PC-3 (cell line): ENCODE data around the gene KRTAP10-4. TPM values are rescaled to one million over a fixed set of nuclear protein-coding genes. Genes with fewer than 3 reads are reported as not detected.

ENCODE experiments used
- ATAC-seq: fragments of 200-7000 bp; cut with Tn5 transposase; 2 replicates; pipeline ENCODE4 v1.9.1; 2020; ENCODE audit warnings: mild to moderate bottlenecking, moderate library complexity
- BruUV-seq: library from RNA; stranded (reverse); fragments of 400-500 nt; replicated peaks from 2 replicates; lab custom pipeline; 2021; lab: Mats Ljungman, UMichigan
- CTCF ChIA-PET: fragments of 300-600 bp; sonication (Branson Sonifier 250); formaldehyde crosslinking; loops from one replicate; lab custom pipeline; 2022; ENCODE audit warnings: antibody characterized with exemption; lab: Charles Lee
- POLR2A ChIA-PET: fragments of 300-600 bp; sonication (Branson Sonifier 250); formaldehyde crosslinking; loops from one replicate; lab custom pipeline; 2022; ENCODE audit warnings: antibody characterized with exemption; ENCODE audit not compliant: unreplicated experiment; lab: Charles Lee
- DNase-seq: peaks from one replicate; pipeline ENCODE4 v3.0.0-alpha.2; 2015
- H2AFZ ChIP-seq: fragments of 300-600 bp; sonication (generic); 2 replicates; pipeline ENCODE4 v1.6.0; 2016; ENCODE audit warnings: antibody characterized with exemption, low read length
- H3F3A ChIP-seq: fragments of 300-600 bp; sonication (generic); one replicate; pipeline ENCODE4 v1.6.0; 2017; ENCODE audit warnings: antibody characterized with exemption, low read length, control low read depth, mild to moderate bottlenecking; ENCODE audit not compliant: unreplicated experiment
- H3K27ac ChIP-seq: fragments of 300-600 bp; sonication (generic); 2 replicates; pipeline ENCODE4 v1.5.1; 2016; ENCODE audit warnings: mild to moderate bottlenecking, low read length
- H3K27me3 ChIP-seq: fragments of 300-600 bp; sonication (generic); 2 replicates; pipeline ENCODE4 v1.6.1; 2016; ENCODE audit warnings: low read length, mixed read lengths
- H3K36me3 ChIP-seq: fragments of 300-600 bp; sonication (generic); 2 replicates; pipeline ENCODE4 v1.6.1; 2016; ENCODE audit warnings: low read depth, mixed run types, low read length, mixed read lengths
- H3K4me1 ChIP-seq: fragments of 300-600 bp; sonication (generic); 2 replicates; pipeline ENCODE4 v1.5.1; 2016; ENCODE audit warnings: low read length; ENCODE audit not compliant: insufficient read depth
- H3K4me2 ChIP-seq: fragments of 300-600 bp; sonication (generic); 2 replicates; pipeline ENCODE4 v1.6.0; 2016; ENCODE audit warnings: low read length
- H3K4me3 ChIP-seq: fragments of 300-600 bp; sonication (generic); 2 replicates; pipeline ENCODE4 v1.5.1; 2016; ENCODE audit warnings: mild to moderate bottlenecking, low read length, mixed read lengths
- H3K79me2 ChIP-seq: fragments of 300-600 bp; sonication (generic); 2 replicates; pipeline ENCODE4 v1.6.1; 2017; ENCODE audit warnings: low read length, mixed read lengths
- H3K9ac ChIP-seq: fragments of 300-600 bp; sonication (generic); 2 replicates; pipeline ENCODE4 v1.6.0; 2016; ENCODE audit warnings: mild to moderate bottlenecking, low read length
- H3K9me2 ChIP-seq: fragments of 300-600 bp; sonication (generic); replicated peaks from 2 replicates; pipeline ENCODE4 v1.6.1; 2016; ENCODE audit warnings: mixed run types, low read length, mixed read lengths
- H3K9me3 ChIP-seq: fragments of 300-600 bp; sonication (generic); 2 replicates; pipeline ENCODE4 v1.6.1; 2016; ENCODE audit warnings: low read length, mixed read lengths
- H4K20me1 ChIP-seq: fragments of 300-600 bp; sonication (generic); 2 replicates; pipeline ENCODE4 v1.6.1; 2016; ENCODE audit warnings: low read length, mixed read lengths
- EZH2 ChIP-seq: fragments of 300-600 bp; sonication (generic); IDR thresholded peaks from one replicate; pipeline ENCODE4 v1.6.1; 2017; ENCODE audit warnings: antibody characterized with exemption, mild to moderate bottlenecking, low read length; ENCODE audit not compliant: unreplicated experiment
- EZH2phosphoT487 ChIP-seq: fragments of 300-600 bp; sonication (generic); IDR thresholded peaks from 2 replicates; pipeline ENCODE4 v1.6.1; 2018; ENCODE audit warnings: mild to moderate bottlenecking, antibody characterized with exemption, low read length, borderline replicate concordance
- intact Hi-C: fragments of 100-400 bp; cut with micrococcal nuclease; formaldehyde crosslinking; loops from 2 replicates; pipeline ENCODE4 v1.9.0; 2023
- total RNA-seq: library from RNA; depleted of rRNA; stranded (reverse); fragments of >200 nt; gene quantifications from 2 replicates; pipeline ENCODE4 v1.2.3, GENCODE V29; 2014
- TF ChIP-seq, protein P1 (sequence below): fragments of 300-600 bp; sonication (generic); conservative IDR thresholded peaks from 2 replicates; pipeline ENCODE4 v1.5.1; 2017; ENCODE audit warnings: antibody characterized with exemption, low read depth, mild to moderate bottlenecking, low read length

The KRTAP10-4 gene
- total RNA-seq, 1 experiment from 2014 or later, result not detected

DNA sequence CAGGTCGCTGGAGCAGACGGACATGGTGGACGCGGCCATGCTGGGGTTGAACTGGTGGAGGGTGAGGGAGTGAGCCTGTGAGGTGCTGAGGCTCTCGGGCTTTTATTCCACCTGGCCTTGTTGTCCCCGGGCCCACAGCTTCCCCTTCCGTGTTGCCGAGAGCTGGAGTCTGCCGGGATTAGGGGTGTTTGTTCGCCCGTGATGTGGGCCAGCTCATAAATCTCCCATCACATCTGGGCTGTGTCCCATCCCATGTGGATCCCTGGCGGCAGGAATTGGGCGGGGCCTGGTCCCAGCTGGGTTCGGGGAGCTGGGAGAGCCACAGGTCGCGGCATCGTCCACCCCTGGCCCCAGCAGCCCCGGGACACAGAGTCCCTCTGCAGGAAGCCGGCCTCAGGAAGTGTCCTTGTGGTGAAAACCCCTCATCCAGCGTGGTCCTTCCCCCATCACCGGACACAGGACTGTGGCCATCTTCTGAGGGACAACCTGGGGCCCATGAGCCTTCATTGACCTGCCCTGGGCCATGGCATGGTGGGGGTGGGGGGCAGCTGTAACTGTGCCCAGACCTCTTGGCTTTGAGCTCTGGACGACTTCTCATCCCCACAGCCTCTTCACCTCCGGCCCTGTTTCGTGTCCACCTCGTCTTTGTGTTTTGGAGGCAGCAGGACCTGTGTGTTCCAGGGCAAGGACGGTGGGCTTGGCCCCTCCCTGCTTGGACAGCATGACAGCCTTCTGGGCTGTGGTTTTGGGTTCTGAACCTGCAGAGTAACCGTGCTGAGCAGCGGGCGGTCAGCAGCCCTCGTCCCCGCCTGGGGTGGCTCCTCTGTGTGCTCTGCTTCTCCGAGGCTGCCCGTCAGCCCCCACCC lies 19.1 kb downstream of the KRTAP10-4 start, which contains the start of gene KRTAP10-6:
KRTAP10-6 (minus strand) TSS at position 60 of the 866 bp plus-strand sequence; CDS start at position 39, 21 bp downstream.
- Histone ChIP-seq H3F3A (no peaks in the 10 kb centered on the region), H3K9me3 (no peaks in the 10 kb centered on the region), H3K27ac (no peak within 1 kb of the TSS), H3K79me2 (no peaks in the 10 kb centered on the region), H3K4me3 (no peak within 1 kb of the TSS), H4K20me1 (no peaks in the 10 kb centered on the region), H3K9ac (no peak within 1 kb of the TSS), H3K4me1 (peaks cover 12% of the 10 kb centered on the region), H3K9me2 (no peaks in the 10 kb centered on the region), H3K4me2 (no peak within 1 kb of the TSS), H3K27me3 (no peaks in the 10 kb centered on the region), H2AFZ (no peak within 1 kb of the TSS), H3K36me3 (no peaks in the 10 kb centered on the region)
- TF ChIP-seq EZH2phosphoT487, result no peak
- no peak for TF ChIP-seq EZH2
- TF ChIP-seq, protein P1, sequence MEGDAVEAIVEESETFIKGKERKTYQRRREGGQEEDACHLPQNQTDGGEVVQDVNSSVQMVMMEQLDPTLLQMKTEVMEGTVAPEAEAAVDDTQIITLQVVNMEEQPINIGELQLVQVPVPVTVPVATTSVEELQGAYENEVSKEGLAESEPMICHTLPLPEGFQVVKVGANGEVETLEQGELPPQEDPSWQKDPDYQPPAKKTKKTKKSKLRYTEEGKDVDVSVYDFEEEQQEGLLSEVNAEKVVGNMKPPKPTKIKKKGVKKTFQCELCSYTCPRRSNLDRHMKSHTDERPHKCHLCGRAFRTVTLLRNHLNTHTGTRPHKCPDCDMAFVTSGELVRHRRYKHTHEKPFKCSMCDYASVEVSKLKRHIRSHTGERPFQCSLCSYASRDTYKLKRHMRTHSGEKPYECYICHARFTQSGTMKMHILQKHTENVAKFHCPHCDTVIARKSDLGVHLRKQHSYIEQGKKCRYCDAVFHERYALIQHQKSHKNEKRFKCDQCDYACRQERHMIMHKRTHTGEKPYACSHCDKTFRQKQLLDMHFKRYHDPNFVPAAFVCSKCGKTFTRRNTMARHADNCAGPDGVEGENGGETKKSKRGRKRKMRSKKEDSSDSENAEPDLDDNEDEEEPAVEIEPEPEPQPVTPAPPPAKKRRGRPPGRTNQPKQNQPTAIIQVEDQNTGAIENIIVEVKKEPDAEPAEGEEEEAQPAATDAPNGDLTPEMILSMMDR, result no peak
- no peak for DNase-seq
- BruUV-seq, result no TSS peak
- ChIA-PET CTCF (no interaction called here), POLR2A (no interaction called here)
- ATAC-seq, result no peak
- intact Hi-C loops, result no loop called here

DNA sequence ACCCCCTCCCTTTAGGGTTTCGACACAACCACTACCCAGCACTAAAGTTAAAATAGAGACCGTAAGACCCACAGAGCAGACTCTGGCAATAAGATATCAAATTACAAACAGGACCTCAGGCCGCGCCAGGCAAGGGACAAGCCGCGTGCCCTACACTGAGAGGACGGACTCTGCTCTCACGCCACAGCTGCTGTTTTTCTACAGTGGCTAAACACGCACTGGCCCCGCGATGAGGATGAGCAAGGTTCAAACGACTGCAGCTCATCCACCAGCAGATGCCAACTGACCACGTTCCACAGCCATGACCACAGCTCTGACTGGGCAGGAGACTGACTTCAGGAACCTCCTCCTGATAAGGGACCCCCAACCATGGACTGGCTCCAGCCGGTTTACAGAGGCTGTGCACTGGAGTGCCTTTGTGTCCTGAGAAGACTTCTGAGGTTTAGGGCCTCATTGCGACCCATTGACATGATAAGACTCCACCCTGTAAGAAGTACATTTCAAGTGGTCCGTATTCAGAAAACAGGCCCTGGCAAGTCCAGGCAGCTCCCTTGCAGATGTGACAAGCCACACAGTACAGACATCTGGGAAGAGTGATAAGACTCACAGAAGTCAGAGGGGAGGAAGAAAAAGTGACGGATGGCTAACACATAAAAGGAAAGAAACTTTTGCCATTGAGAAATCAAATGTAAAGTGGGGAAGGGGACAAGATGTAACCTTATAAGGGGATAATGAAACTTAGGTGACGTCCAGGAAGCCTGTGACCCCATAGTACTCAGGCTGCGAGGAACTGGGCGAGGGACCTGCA lies 20.3 kb downstream of the KRTAP10-4 start:
- intact Hi-C loops, result no loop called here
- Histone ChIP-seq H3K79me2 (no peaks in the 10 kb centered on the region), H3K9me3 (no peaks in the 10 kb centered on the region), H3K4me2 (no peak overlapping the region), H3F3A (no peaks in the 10 kb centered on the region), H3K27me3 (no peaks in the 10 kb centered on the region), H3K4me3 (no peak overlapping the region), H3K4me1 (peaks cover 12% of the 10 kb centered on the region), H3K27ac (no peak overlapping the region), H4K20me1 (no peaks in the 10 kb centered on the region), H3K36me3 (no peaks in the 10 kb centered on the region), H2AFZ (no peak overlapping the region), H3K9ac (no peak overlapping the region), H3K9me2 (no peaks in the 10 kb centered on the region)
- CTCF ChIA-PET, result no interaction called here
- POLR2A ChIA-PET, result no interaction called here
- BruUV-seq, result no TSS peak
- TF ChIP-seq EZH2phosphoT487 (no peak), EZH2 (no peak)
- TF ChIP-seq, protein P1, result no peak
- DNase-seq, result no peak
- no peak for ATAC-seq
